T-helper 1 cell treated with Interleukin-12 subunit alpha and Interleukin-12 subunit beta and Interleukin-4 antibody, amounts not matched to agents 30 μg/mL and 1 μg/mL, for 36 hours (primary cell): ENCODE results near the gene CENPL.
"Not testable (repeated sequence)": the region's sequence is repeated elsewhere in the genome, so short reads cannot be mapped to it uniquely, and the experiment has no call there.

ENCODE experiments used
- H3K27ac Mint-ChIP-seq: one replicate; pipeline ENCODE4 v1.8.0; 2021; ENCODE audit warnings: mild to moderate bottlenecking, mixed read lengths
- H3K27me3 Mint-ChIP-seq: one replicate; pipeline ENCODE4 v1.8.0; 2021; ENCODE audit warnings: low read depth, mixed read lengths
- H3K36me3 Mint-ChIP-seq: one replicate; pipeline ENCODE4 v1.8.0; 2021; ENCODE audit warnings: low read depth, mixed read lengths
- H3K4me1 Mint-ChIP-seq: one replicate; pipeline ENCODE4 v1.8.0; 2021; ENCODE audit warnings: low read depth, mixed read lengths
- H3K4me3 Mint-ChIP-seq: one replicate; pipeline ENCODE4 v1.8.0; 2021; ENCODE audit warnings: mild to moderate bottlenecking, moderate library complexity, mixed read lengths
- H3K9me3 Mint-ChIP-seq: one replicate; pipeline ENCODE4 v1.8.0; 2021; ENCODE audit warnings: mixed read lengths

Gene CENPL

DNA sequence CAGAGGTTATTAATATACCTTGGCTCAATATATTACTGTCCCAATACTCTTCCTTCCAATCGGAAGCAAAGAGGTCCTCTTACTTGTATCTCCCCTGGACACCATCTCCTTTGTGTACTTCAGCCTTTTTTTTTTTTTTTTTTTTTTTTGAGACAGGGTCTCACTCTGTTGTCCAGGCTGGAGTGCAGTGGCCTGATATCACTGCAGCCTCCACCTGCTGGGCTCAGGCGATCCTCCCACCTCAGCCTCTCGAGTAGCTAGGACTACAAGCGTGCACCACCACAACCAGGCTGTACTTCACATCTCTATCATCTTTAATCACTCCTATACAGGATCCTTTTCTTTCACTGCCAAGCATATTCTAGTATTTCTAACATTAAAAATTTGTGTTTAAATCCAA is 3.0 kb downstream of the CENPL start:
- H3K36me3 Mint-ChIP-seq: peaks cover 34% of the 10 kb centered on the region
- H3K4me3 Mint-ChIP-seq: peak overlapping the region; percentile 94
- no peaks in the 10 kb centered on the region for H3K27me3 Mint-ChIP-seq
- H3K9me3 Mint-ChIP-seq: no peaks in the 10 kb centered on the region
- peaks cover 41% of the 10 kb centered on the region for H3K4me1 Mint-ChIP-seq
- peak overlapping the region; percentile 11 for H3K27ac Mint-ChIP-seq

DNA sequence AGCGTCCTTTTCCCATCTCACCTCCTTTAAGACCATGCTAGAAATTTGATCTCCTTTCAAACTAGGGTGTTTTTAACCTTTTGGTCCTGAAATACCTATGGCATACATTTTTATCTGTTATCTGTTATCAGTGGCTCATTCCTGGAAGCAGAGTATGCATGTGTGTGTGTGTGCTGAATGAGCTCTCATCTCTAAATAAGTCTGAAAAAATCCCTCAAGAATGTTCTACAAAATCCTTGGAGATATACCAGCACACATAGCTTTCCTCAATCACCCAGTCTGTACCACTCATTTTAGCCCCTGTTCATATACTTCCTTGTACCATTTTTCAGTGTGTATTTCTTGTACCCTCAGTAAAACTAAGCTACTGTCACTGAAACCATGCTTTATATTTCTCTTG is 6.2 kb downstream of the CENPL start:
- Mint-ChIP-seq H3K4me3 (no peak overlapping the region), H3K36me3 (peaks cover 37% of the 10 kb centered on the region), H3K27ac (no peak overlapping the region), H3K27me3 (no peaks in the 10 kb centered on the region), H3K4me1 (peaks cover 46% of the 10 kb centered on the region), H3K9me3 (no peaks in the 10 kb centered on the region)

DNA sequence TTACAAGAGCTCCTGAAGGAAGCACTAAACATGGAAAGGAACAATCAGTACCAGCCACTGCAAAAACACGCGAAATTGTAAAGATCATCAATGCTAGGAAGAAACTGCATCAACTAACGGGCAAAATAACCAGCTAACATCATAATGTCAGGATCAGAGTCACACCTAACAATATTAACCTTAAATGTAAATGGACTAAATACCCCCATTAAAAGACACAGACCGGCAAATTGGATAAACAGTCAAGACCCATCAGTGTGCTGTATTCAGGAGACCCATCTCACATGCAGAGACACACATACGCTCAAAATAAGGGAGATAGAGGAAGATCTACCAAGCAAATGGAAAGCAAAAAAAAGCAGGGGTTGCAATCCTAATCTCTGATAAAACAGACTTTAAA is 11.0 kb downstream of the CENPL start:
- H3K27ac Mint-ChIP-seq, H3K4me3 Mint-ChIP-seq, H3K9me3 Mint-ChIP-seq, H3K27me3 Mint-ChIP-seq: not testable (repeated sequence)
- Mint-ChIP-seq H3K36me3 (peaks cover 41% of the 10 kb centered on the region), H3K4me1 (peaks cover 31% of the 10 kb centered on the region)

GRCh38 chr1:173802961-173803360 is 21.7 kb downstream of the CENPL start:
- peaks cover 34% of the 10 kb centered on the region for H3K36me3 Mint-ChIP-seq
- H3K4me3 Mint-ChIP-seq: no peak overlapping the region
- H3K27me3 Mint-ChIP-seq: no peaks in the 10 kb centered on the region
- no peaks in the 10 kb centered on the region for H3K9me3 Mint-ChIP-seq
- H3K4me1 Mint-ChIP-seq: peaks cover 2% of the 10 kb centered on the region
- H3K27ac Mint-ChIP-seq: no peak overlapping the region

GRCh38 chr1:173799995-173800394 is 24.7 kb downstream of the CENPL start:
- H3K9me3 Mint-ChIP-seq, H3K4me1 Mint-ChIP-seq, H3K4me3 Mint-ChIP-seq, H3K27me3 Mint-ChIP-seq, H3K27ac Mint-ChIP-seq: not testable (repeated sequence)
- H3K36me3 Mint-ChIP-seq: peaks cover 30% of the 10 kb centered on the region

GRCh38 chr1:173798078-173798477 is 26.6 kb downstream of the CENPL start:
- H3K36me3 Mint-ChIP-seq: peaks cover 33% of the 10 kb centered on the region
- H3K27ac Mint-ChIP-seq: no peak overlapping the region
- H3K4me3 Mint-ChIP-seq: no peak overlapping the region
- no peaks in the 10 kb centered on the region for H3K27me3 Mint-ChIP-seq
- H3K4me1 Mint-ChIP-seq: no peaks in the 10 kb centered on the region
- H3K9me3 Mint-ChIP-seq: no peaks in the 10 kb centered on the region

DNA sequence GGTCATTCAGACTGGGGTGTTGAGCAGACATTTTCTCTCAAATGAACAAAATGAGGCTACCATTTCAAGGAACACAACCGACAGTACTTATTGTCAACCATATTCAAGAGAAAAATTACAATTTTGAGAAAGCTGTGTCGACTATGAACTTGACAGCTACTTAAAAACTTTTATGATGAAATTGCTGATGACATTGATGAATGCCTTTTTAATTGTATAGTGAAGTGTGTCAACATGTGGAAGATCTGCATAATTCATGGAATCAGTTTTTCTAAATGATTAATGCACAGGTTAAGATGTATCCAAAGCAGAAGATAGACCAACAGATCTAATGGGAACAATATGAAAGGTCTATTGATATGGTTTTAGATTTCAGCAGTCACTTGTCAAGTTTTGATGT is 34.8 kb downstream of the CENPL start:
- H3K36me3 Mint-ChIP-seq: peaks cover 14% of the 10 kb centered on the region
- H3K4me1 Mint-ChIP-seq: no peaks in the 10 kb centered on the region
- H3K27me3 Mint-ChIP-seq: no peaks in the 10 kb centered on the region
- H3K4me3 Mint-ChIP-seq: no peak overlapping the region
- H3K27ac Mint-ChIP-seq: no peak overlapping the region
- no peaks in the 10 kb centered on the region for H3K9me3 Mint-ChIP-seq

GRCh38 chr1:173784997-173785396 is 39.7 kb downstream of the CENPL start:
- Mint-ChIP-seq H3K36me3 (peaks cover 12% of the 10 kb centered on the region), H3K27ac (no peak overlapping the region)

GRCh38 chr1:173779936-173780335 is 44.7 kb downstream of the CENPL start:
- no peak overlapping the region for H3K4me3 Mint-ChIP-seq
- H3K27me3 Mint-ChIP-seq: no peaks in the 10 kb centered on the region
- no peaks in the 10 kb centered on the region for H3K4me1 Mint-ChIP-seq
- no peak overlapping the region for H3K27ac Mint-ChIP-seq
- H3K9me3 Mint-ChIP-seq: no peaks in the 10 kb centered on the region
- peaks cover 41% of the 10 kb centered on the region for H3K36me3 Mint-ChIP-seq

More at GRCh38 chr1:173784997-173785396, 39.7 kb downstream of the CENPL start:
- Mint-ChIP-seq H3K4me1 (no peaks in the 10 kb centered on the region), H3K4me3 (no peak overlapping the region), H3K27me3 (no peaks in the 10 kb centered on the region), H3K9me3 (no peaks in the 10 kb centered on the region)

DNA sequence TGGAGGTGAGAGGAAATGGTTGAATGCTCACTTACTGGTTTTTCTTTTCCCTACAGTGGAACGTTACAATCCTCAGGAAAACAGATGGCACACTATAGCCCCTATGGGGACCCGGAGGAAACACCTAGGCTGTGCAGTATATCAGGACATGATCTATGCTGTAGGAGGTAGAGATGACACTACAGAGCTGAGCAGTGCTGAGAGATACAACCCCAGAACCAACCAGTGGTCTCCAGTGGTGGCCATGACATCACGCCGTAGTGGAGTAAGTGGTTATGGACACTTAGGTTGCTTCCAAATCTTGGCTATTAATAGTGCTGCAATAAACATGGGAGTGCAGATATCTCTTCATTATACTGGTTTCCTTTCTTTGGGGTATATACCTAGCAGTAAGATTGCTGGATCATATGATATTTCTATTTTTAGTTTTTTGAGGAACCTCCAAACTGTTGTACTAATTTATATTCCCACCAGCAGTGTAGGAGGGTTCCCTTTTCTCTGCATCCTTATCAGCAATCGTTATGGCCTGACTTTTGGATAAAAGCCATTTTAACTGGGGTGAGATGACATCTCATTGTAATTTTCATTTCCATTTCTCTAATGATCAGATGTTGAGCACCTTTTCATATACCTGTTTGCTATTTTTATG is 49.0 kb downstream of the CENPL start:
- H3K9me3 Mint-ChIP-seq: no peaks in the 10 kb centered on the region
- H3K27me3 Mint-ChIP-seq: no peaks in the 10 kb centered on the region
- peaks cover 36% of the 10 kb centered on the region for H3K36me3 Mint-ChIP-seq
- H3K27ac Mint-ChIP-seq: no peak overlapping the region
- no peaks in the 10 kb centered on the region for H3K4me1 Mint-ChIP-seq
- no peak overlapping the region for H3K4me3 Mint-ChIP-seq

GRCh38 chr1:173771560-173771959 is 53.1 kb downstream of the CENPL start:
- Mint-ChIP-seq H3K27me3 (no peaks in the 10 kb centered on the region), H3K27ac (no peak overlapping the region), H3K4me1 (no peaks in the 10 kb centered on the region), H3K36me3 (peaks cover 21% of the 10 kb centered on the region), H3K4me3 (no peak overlapping the region), H3K9me3 (no peaks in the 10 kb centered on the region)

DNA sequence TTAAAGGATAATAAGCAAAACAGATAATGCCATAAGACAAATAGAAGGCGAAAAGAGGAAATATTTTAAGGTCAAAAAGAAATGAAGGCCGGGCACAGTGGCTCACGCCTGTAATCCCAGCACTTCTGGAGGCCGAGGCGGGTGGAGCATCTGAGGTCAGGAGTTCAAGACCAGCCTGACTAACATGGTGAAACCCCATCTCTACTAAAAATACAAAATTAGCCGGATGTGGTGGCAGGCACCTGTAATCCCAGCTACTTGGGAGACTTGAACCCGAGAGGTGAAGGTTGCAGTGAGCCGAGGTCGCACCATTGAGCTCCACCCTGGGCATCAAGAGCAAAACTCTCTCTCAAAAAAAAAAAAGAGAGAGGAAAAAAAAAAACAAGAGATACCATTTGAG is 54.4 kb downstream of the CENPL start:
- not testable (repeated sequence) for H3K27me3 Mint-ChIP-seq, H3K4me3 Mint-ChIP-seq, H3K27ac Mint-ChIP-seq, H3K9me3 Mint-ChIP-seq, H3K4me1 Mint-ChIP-seq
- peaks cover 12% of the 10 kb centered on the region for H3K36me3 Mint-ChIP-seq

- Mint-ChIP-seq H3K4me3 (no peak overlapping the region), H3K27me3 (no peaks in the 10 kb centered on the region), H3K4me1 (no peaks in the 10 kb centered on the region), H3K36me3 (peaks cover 19% of the 10 kb centered on the region), H3K27ac (no peak overlapping the region), H3K9me3 (peaks cover 10% of the 10 kb centered on the region)
These were observed 55.9 kb downstream of the CENPL start for GRCh38 chr1:173768827-173769226.

DNA sequence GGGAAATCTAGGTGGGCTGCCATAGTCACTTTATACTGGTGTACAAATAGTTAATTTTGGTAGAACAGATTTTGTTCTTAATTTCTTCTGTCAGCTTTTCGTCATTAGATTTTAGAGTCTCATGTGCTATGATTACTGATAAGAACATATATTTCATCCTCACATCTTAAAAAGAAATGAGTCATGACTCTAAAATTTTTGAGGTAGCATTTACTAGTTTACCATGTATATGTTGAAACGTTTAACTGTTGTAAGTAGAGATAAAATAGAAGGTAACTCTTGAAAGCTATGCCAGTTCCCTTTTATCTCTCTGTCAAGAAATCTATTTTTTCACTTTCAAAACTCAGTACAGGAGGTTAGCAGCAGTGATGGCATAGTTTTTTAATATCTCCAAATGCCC is 56.5 kb downstream of the CENPL start:
- no peaks in the 10 kb centered on the region for H3K4me1 Mint-ChIP-seq
- no peak overlapping the region for H3K4me3 Mint-ChIP-seq
- peaks cover 15% of the 10 kb centered on the region for H3K9me3 Mint-ChIP-seq
- H3K36me3 Mint-ChIP-seq: peaks cover 24% of the 10 kb centered on the region
- no peaks in the 10 kb centered on the region for H3K27me3 Mint-ChIP-seq
- no peak overlapping the region for H3K27ac Mint-ChIP-seq

DNA sequence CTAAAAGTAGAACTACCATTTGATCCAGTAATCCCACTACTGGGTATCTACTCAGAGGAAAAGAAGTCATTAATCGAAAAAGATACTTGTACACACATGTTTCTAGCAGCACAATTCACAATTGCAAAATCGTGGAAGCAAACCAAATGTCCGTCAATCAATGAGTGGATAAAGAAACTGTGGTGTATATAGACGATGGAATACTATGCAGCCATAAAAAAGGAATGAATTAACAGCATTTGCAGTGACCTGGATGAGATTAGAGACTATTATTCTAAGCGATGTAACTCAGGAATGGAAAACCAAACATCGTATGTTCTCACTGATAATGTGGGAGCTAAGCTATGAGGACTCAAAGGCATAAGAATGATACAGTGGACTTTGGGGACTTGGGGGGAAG is 60.4 kb downstream of the CENPL start:
- H3K27me3 Mint-ChIP-seq, H3K4me3 Mint-ChIP-seq, H3K4me1 Mint-ChIP-seq, H3K27ac Mint-ChIP-seq: not testable (repeated sequence)
- peaks cover 51% of the 10 kb centered on the region for H3K36me3 Mint-ChIP-seq
- H3K9me3 Mint-ChIP-seq: peaks cover 48% of the 10 kb centered on the region

- H3K27ac Mint-ChIP-seq: no peak overlapping the region
- H3K27me3 Mint-ChIP-seq: no peaks in the 10 kb centered on the region
- H3K4me1 Mint-ChIP-seq: peaks cover 6% of the 10 kb centered on the region
- H3K4me3 Mint-ChIP-seq: no peak overlapping the region
- peaks cover 39% of the 10 kb centered on the region for H3K9me3 Mint-ChIP-seq
- H3K36me3 Mint-ChIP-seq: peaks cover 70% of the 10 kb centered on the region
These were observed 65.7 kb downstream of the CENPL start for GRCh38 chr1:173758980-173759379.
